MCF 10A (cell line): ENCODE measurements around the gene GNAO1. TPM values are rescaled to one million over a fixed set of nuclear protein-coding genes. Genes with fewer than 3 reads are reported as not detected.

Experiments used
- BruUV-seq: library from RNA; stranded (reverse); fragments of 400-500 nt; replicated peaks from 2 replicates; lab custom pipeline; 2021; lab: Mats Ljungman, UMichigan
- CTCF ChIA-PET: fragments of 300-600 bp; sonication (Branson Sonifier 250); formaldehyde crosslinking; extraction: SDS; loops from one replicate; lab custom pipeline; 2021; ENCODE audit warnings: antibody characterized with exemption, inconsistent platforms; lab: Yijun Ruan, JAX
- POLR2A ChIA-PET: fragments of 300-600, 350-650 bp; sonication (Branson Sonifier 250); formaldehyde crosslinking; extraction: SDS; loops from one replicate; lab custom pipeline; 2020; ENCODE audit warnings: antibody characterized with exemption, inconsistent platforms; lab: Yijun Ruan, JAX
- DNase-seq: peaks from one replicate; pipeline ENCODE4 v3.0.0-alpha.2; 2018; ENCODE audit not compliant: unreplicated experiment
- H3K27ac Mint-ChIP-seq: one replicate; pipeline ENCODE4 v1.8.0; 2022; ENCODE audit warnings: mild to moderate bottlenecking, low read depth, mixed read lengths; ENCODE audit not compliant: unreplicated experiment
- H3K27me3 Mint-ChIP-seq: one replicate; pipeline ENCODE4 v1.8.0; 2022; ENCODE audit warnings: mixed read lengths; ENCODE audit not compliant: insufficient read depth, unreplicated experiment
- H3K36me3 Mint-ChIP-seq: one replicate; pipeline ENCODE4 v1.8.0; 2022; ENCODE audit warnings: mild to moderate bottlenecking, moderate library complexity, mixed read lengths; ENCODE audit not compliant: insufficient read depth, unreplicated experiment
- H3K4me1 Mint-ChIP-seq: one replicate; pipeline ENCODE4 v1.8.0; 2022; ENCODE audit warnings: mixed read lengths; ENCODE audit not compliant: insufficient read depth, unreplicated experiment
- H3K4me3 Mint-ChIP-seq: one replicate; pipeline ENCODE4 v1.8.0; 2022; ENCODE audit warnings: mild to moderate bottlenecking, moderate library complexity, mixed read lengths; ENCODE audit not compliant: unreplicated experiment
- H3K9me3 Mint-ChIP-seq: one replicate; pipeline ENCODE4 v1.8.0; 2022; ENCODE audit warnings: mixed read lengths; ENCODE audit not compliant: unreplicated experiment
- intact Hi-C: fragments of 100-400 bp; cut with micrococcal nuclease; formaldehyde crosslinking; loops from 2 replicates; pipeline ENCODE4 v1.14.1; 2022
- total RNA-seq: library from RNA; stranded (reverse); gene quantifications from 2 replicates; pipeline ENCODE4 v1.2.3, GENCODE V29; 2022
- TF ChIP-seq, protein P1 (sequence below): fragments of 200-600 bp; IDR thresholded peaks from one replicate; pipeline ENCODE4 v1.8.0; 2022; ENCODE audit warnings: antibody characterized with exemption, mild to moderate bottlenecking; ENCODE audit not compliant: unreplicated experiment

GNAO1 gene
- total RNA-seq, 1 experiment from 2014 or later: 0.44 TPM

DNA sequence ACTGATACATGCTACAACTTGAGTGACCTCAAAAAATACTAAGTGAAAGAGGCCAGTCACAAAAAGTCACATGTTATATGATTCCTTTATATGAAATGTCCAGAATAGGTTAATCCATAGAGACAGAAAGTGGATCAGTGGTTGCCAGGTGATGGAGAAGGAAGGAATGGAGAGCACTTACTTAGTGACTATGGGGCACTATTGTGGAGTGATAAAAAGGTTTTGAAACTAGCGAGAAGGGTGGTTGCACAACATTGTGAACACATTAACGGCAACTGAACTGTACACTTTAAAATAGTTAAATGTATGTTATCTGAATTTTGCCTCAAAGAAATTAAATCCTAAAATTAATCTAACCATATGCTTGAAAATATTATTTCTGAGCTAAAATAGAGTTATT lies 208.2 kb downstream of the GNAO1 start:
- Mint-ChIP-seq H3K4me3 (no peak overlapping the region), H3K27ac (peak overlapping the region; percentile 24), H3K27me3 (no peaks in the 10 kb centered on the region), H3K36me3 (peaks cover 69% of the 10 kb centered on the region), H3K9me3 (no peaks in the 10 kb centered on the region), H3K4me1 (no peaks in the 10 kb centered on the region)
- BruUV-seq: no TSS peak
- CTCF ChIA-PET: interaction anchor here (0.6 to 0.7 kb wide), 2 partner anchors 15 to 456 kb away, joined by 3 read pairs; no protein-coding TSS in a partner anchor
- no peak for DNase-seq
- POLR2A ChIA-PET: no interaction called here
- TF ChIP-seq, protein P1, sequence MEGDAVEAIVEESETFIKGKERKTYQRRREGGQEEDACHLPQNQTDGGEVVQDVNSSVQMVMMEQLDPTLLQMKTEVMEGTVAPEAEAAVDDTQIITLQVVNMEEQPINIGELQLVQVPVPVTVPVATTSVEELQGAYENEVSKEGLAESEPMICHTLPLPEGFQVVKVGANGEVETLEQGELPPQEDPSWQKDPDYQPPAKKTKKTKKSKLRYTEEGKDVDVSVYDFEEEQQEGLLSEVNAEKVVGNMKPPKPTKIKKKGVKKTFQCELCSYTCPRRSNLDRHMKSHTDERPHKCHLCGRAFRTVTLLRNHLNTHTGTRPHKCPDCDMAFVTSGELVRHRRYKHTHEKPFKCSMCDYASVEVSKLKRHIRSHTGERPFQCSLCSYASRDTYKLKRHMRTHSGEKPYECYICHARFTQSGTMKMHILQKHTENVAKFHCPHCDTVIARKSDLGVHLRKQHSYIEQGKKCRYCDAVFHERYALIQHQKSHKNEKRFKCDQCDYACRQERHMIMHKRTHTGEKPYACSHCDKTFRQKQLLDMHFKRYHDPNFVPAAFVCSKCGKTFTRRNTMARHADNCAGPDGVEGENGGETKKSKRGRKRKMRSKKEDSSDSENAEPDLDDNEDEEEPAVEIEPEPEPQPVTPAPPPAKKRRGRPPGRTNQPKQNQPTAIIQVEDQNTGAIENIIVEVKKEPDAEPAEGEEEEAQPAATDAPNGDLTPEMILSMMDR: no peak
- intact Hi-C loops: no loop called here

DNA sequence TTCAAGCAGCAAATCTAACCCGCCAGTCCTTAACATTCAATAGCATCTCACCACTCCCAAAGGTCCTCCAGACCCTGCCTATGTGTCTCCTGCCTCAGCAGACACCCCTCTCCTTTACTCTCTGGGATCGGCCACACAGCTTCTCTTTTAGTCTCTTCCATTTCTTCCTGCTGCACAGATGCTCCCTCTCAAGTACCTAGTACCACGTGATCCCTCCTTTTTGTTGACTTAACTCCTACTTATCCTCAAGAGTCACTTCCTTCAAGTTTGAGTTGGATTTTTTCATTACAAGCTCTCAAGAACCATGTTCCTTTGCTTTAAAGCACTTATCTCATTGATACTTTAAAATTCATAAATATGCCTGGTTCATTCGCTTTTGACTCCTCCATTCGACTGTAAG lies 209.2 kb downstream of the GNAO1 start:
- ChIA-PET POLR2A (interaction anchor here (0.6 to 0.7 kb wide), 2 partner anchors 204 to 257 kb away, joined by 3 to 4 read pairs; partner anchors contain the start of gene MT1F), CTCF (interaction anchor here (0.6 to 1.7 kb wide), 3 partner anchors 15 to 689 kb away, joined by 3 to 4 read pairs (median 3); no protein-coding TSS in a partner anchor)
- Mint-ChIP-seq H3K27ac (peak overlapping the region; percentile 24), H3K4me3 (no peak overlapping the region), H3K36me3 (peaks cover 71% of the 10 kb centered on the region), H3K4me1 (no peaks in the 10 kb centered on the region), H3K27me3 (no peaks in the 10 kb centered on the region), H3K9me3 (no peaks in the 10 kb centered on the region)
- intact Hi-C loops: no loop called here
- TF ChIP-seq, protein P1: no peak
- TSS peak; percentile 14 for BruUV-seq
- no peak for DNase-seq

DNA sequence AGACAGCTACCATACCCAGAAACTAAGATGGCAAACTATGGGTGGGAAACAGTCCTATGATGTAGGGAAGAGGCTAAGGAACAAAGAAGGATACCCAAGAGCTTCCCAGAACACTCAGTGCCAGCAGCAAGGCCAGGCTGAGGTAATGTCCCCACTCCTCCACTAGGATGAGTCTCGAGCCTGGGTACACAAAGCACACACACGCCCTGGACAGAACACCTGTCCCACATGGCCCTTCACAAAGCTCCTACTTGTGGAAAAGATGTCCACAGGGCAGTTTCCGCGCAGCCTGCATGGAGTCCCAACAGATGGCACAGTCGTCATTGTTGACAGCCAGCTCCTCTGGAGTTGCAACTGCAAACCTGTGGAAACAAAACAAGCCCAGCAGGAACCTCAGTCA lies 210.2 kb downstream of the GNAO1 start:
- Mint-ChIP-seq H3K4me1 (no peaks in the 10 kb centered on the region), H3K27ac (no peak overlapping the region), H3K36me3 (peaks cover 77% of the 10 kb centered on the region), H3K27me3 (no peaks in the 10 kb centered on the region), H3K9me3 (no peaks in the 10 kb centered on the region), H3K4me3 (no peak overlapping the region)
- no TSS peak for BruUV-seq
- intact Hi-C loops: no loop called here
- POLR2A ChIA-PET: interaction anchor here (0.6 kb wide), 1 partner anchor 205 kb away, joined by 3 read pairs; no protein-coding TSS in a partner anchor
- peak; percentile 33 for DNase-seq
- TF ChIP-seq, protein P1: peak; percentile 19
- CTCF ChIA-PET: interaction anchor here (0.6 to 1.7 kb wide), 3 partner anchors 16 to 1761 kb away, joined by 3 to 4 read pairs (median 3); no protein-coding TSS in a partner anchor

DNA sequence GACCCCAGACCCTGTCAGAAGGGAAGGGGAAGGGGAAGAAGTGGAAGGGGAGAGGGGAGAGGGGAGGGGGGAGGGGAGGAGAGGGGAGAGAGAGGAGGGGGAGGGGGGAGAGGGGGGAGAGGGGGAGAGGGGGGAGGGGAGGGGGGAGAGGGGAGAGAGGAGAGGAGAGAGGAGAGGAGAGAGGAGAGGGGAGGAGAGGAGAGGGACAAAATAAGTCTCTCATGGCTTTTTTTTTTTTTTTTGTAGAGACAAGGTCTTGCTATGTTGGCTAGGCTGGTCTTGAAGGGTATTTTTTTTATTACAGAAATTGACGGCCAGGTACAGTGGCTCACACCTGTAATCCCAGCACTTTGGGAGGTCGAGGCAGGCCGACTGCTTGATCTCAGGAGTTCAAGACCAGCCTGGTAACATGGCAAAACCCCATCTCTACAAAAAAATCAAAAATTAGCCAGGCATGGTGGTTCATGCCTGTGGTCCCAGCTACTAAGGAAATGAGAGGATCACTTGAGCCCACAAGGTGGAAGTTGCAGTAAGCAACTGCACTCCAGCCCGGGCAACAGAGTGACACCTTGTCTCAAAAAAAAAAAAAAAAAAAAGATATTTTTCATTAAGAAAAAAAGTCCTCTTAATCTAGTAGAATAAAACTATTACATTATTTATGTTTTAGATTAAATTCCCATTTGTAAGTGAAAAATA lies 214.8 kb downstream of the GNAO1 start:
- H3K4me3 Mint-ChIP-seq: no peak overlapping the region
- no peak overlapping the region for H3K27ac Mint-ChIP-seq
- H3K9me3 Mint-ChIP-seq: no peaks in the 10 kb centered on the region
- no TSS peak for BruUV-seq
- H3K27me3 Mint-ChIP-seq: no peaks in the 10 kb centered on the region
- DNase-seq: no peak
- POLR2A ChIA-PET: interaction anchor here (1.0 kb wide), 1 partner anchor 10 kb away, joined by 3 read pairs; no protein-coding TSS in a partner anchor
- CTCF ChIA-PET: interaction anchor here (0.6 to 0.7 kb wide), 2 partner anchors 43 to 49 kb away, joined by 3 read pairs; no protein-coding TSS in a partner anchor
- H3K4me1 Mint-ChIP-seq: peaks cover 13% of the 10 kb centered on the region
- peaks cover 66% of the 10 kb centered on the region for H3K36me3 Mint-ChIP-seq
- TF ChIP-seq, protein P1: no peak
- intact Hi-C loops: no loop called here
